OCI-LY7 (cell line): Measurements from ENCODE around the gene RBBP6. TPM values are rescaled to one million over a fixed set of nuclear protein-coding genes. Genes with fewer than 3 reads are reported as not detected.

Experiments
- BruUV-seq: library from RNA; stranded (reverse); fragments of 400-500 nt; replicated peaks from 2 replicates; lab custom pipeline; 2021; lab: Mats Ljungman, UMichigan
- CTCF ChIA-PET: fragments of 300-600 bp; sonication (Branson Sonifier 250); formaldehyde crosslinking; loops from one replicate; lab custom pipeline; 2022; ENCODE audit warnings: antibody characterized with exemption; ENCODE audit not compliant: unreplicated experiment; lab: Charles Lee
- POLR2A ChIA-PET: fragments of 300-600 bp; sonication (Branson Sonifier 250); formaldehyde crosslinking; loops from one replicate; lab custom pipeline; 2022; ENCODE audit warnings: antibody characterized with exemption; lab: Charles Lee
- DNase-seq: peaks from one replicate; pipeline ENCODE4 v3.0.0-alpha.2; 2015; ENCODE audit warnings: low spot score
- H2AFZ ChIP-seq: fragments of 200-600 bp; sonication (generic), shearing (Covaris generic); 2 replicates; pipeline ENCODE4 v1.6.1; 2014; ENCODE audit warnings: mild to moderate bottlenecking, antibody characterized with exemption, low read length, moderate library complexity
- H3K27ac ChIP-seq: fragments of 200-600 bp; sonication (generic); 2 replicates; pipeline ENCODE4 v1.5.1; 2014; ENCODE audit warnings: mixed run types, low read depth, mild to moderate bottlenecking, moderate library complexity, low read length, inconsistent platforms; ENCODE audit not compliant: poor library complexity, severe bottlenecking
- H3K36me3 ChIP-seq: fragments of 200-600 bp; sonication (generic); 2 replicates; pipeline ENCODE4 v1.6.1; 2014; ENCODE audit warnings: mild to moderate bottlenecking, antibody characterized with exemption, low read length, moderate library complexity, mixed read lengths; ENCODE audit not compliant: insufficient read depth
- H3K4me1 ChIP-seq: fragments of 200-600 bp; sonication (generic); 2 replicates; pipeline ENCODE4 v1.5.1; 2014; ENCODE audit warnings: mild to moderate bottlenecking, low read length; ENCODE audit not compliant: insufficient read depth, poor library complexity, severe bottlenecking
- H3K4me2 ChIP-seq: fragments of 200-600 bp; sonication (generic); 2 replicates; pipeline ENCODE4 v1.6.1; 2014; ENCODE audit warnings: mild to moderate bottlenecking, low read length
- H3K4me3 ChIP-seq: fragments of 200-600 bp; sonication (generic); 2 replicates; pipeline ENCODE4 v1.5.1; 2014; ENCODE audit warnings: mild to moderate bottlenecking, low read depth, low read length; ENCODE audit not compliant: poor library complexity, severe bottlenecking
- H3K79me2 ChIP-seq: fragments of 200-600 bp; sonication (generic); 2 replicates; pipeline ENCODE4 v1.6.1; 2016; ENCODE audit warnings: low read depth, mild to moderate bottlenecking, low read length, moderate library complexity, mixed read lengths; ENCODE audit not compliant: insufficient read depth
- H3K9me2 ChIP-seq: fragments of 200-600 bp; sonication (generic); 2 replicates; pipeline ENCODE4 v1.6.1; 2016; ENCODE audit warnings: mild to moderate bottlenecking, low read length, mixed read lengths; ENCODE audit not compliant: insufficient read depth
- H3K9me3 ChIP-seq: fragments of 200-600 bp; sonication (generic); 2 replicates; pipeline ENCODE4 v1.6.1; 2014; ENCODE audit warnings: mild to moderate bottlenecking, mixed run types, low read length, mixed read lengths
- H4K20me1 ChIP-seq: fragments of 200-600 bp; sonication (generic); 2 replicates; pipeline ENCODE4 v1.6.1; 2014; ENCODE audit warnings: mild to moderate bottlenecking, antibody characterized with exemption, low read length, moderate library complexity, mixed read lengths; ENCODE audit not compliant: insufficient read depth
- CTCF ChIP-seq: fragments of 200-600 bp; sonication (generic); conservative IDR thresholded peaks from 2 replicates; pipeline ENCODE4 v1.5.1; 2014; ENCODE audit warnings: mild to moderate bottlenecking, antibody characterized with exemption, low read length, moderate library complexity, mixed read lengths
- EZH2phosphoT487 ChIP-seq: fragments of 200-600 bp; sonication (generic); IDR thresholded peaks from 2 replicates; pipeline ENCODE4 v1.6.1; 2018; ENCODE audit warnings: low read depth, borderline replicate concordance, mild to moderate bottlenecking, mixed run types, antibody characterized with exemption, low read length, moderate library complexity, mixed read lengths
- intact Hi-C: fragments of 100-400 bp; cut with micrococcal nuclease; formaldehyde crosslinking; loops from one replicate; pipeline ENCODE4 v1.10.0; 2022; ENCODE audit not compliant: unreplicated experiment
- total RNA-seq, 2 experiments: library from RNA; depleted of rRNA in 1 of 2; stranded (reverse); fragments of >200 nt in 1 of 2; shearing (Covaris generic) in 1 of 2; gene quantifications; 2 replicates each; pipeline ENCODE4 v1.2.3, GENCODE V29; 2014 to 2022

Gene RBBP6
- total RNA-seq, 2 experiments from 2014 or later, result 41.2 to 83.0 TPM

GRCh38 chr16:24515186-24515585, 24.2 kb upstream of the RBBP6 start:
- H3K27ac ChIP-seq, result no peak overlapping the region
- H3K4me1 ChIP-seq, result no peaks in the 10 kb centered on the region
- H3K36me3 ChIP-seq, result no peaks in the 10 kb centered on the region
- ChIA-PET POLR2A (interaction anchor here (0.6 kb wide), 1 partner anchor 324 kb away, joined by 3 read pairs; no protein-coding TSS in a partner anchor), CTCF (interaction anchor here (1.4 kb wide), 1 partner anchor 10 kb away, joined by 3 read pairs; no protein-coding TSS in a partner anchor)
- no peak overlapping the region for H3K4me2 ChIP-seq
- H4K20me1 ChIP-seq, result no peaks in the 10 kb centered on the region
- intact Hi-C loops, result loop anchor here (5.0 kb wide), 2 partner anchors 277 to 292 kb away; no protein-coding TSS in a partner anchor
- no peaks in the 10 kb centered on the region for H3K9me3 ChIP-seq
- BruUV-seq, result no TSS peak
- no peak overlapping the region for H3K4me3 ChIP-seq
- TF ChIP-seq CTCF (no peak), EZH2phosphoT487 (no peak)
- H3K79me2 ChIP-seq, result no peaks in the 10 kb centered on the region
- no peaks in the 10 kb centered on the region for H3K9me2 ChIP-seq
- H2AFZ ChIP-seq, result no peak overlapping the region
- DNase-seq, result no peak

- Histone ChIP-seq H3K9me3 (no peaks in the 10 kb centered on the region), H3K4me3 (no peak overlapping the region), H3K4me2 (peak overlapping the region; percentile 20; the same call in 1 of the 2 replicates), H2AFZ (0 out of 2 replicates have a peak overlapping the region, but pooled peaks have one; percentile 15), H4K20me1 (no peaks in the 10 kb centered on the region), H3K27ac (no peak overlapping the region), H3K79me2 (no peaks in the 10 kb centered on the region), H3K36me3 (no peaks in the 10 kb centered on the region), H3K4me1 (no peaks in the 10 kb centered on the region), H3K9me2 (no peaks in the 10 kb centered on the region)
- ChIA-PET CTCF (interaction anchor here (0.6 kb wide), 2 partner anchors 12 to 662 kb away, joined by 3 read pairs; no protein-coding TSS in a partner anchor), POLR2A (interaction anchor here (0.6 to 0.7 kb wide), 3 partner anchors 307 to 534 kb away, joined by 4 to 8 read pairs (median 6); no protein-coding TSS in a partner anchor)
- DNase-seq, result peak; percentile 78
- intact Hi-C loops, result loop anchor here (5.0 kb wide), 2 partner anchors 275 to 290 kb away; no protein-coding TSS in a partner anchor
- peak; percentile 97 for TF ChIP-seq CTCF
- TF ChIP-seq EZH2phosphoT487, result no peak
- BruUV-seq, result no TSS peak
Observed at GRCh38 chr16:24516900-24517669, 22.3 kb upstream of the RBBP6 start.
